ENCODE measurements around the gene SLF2.

GRCh38 chr10:100927266-100927665, 14.5 kb downstream of the SLF2 start:
- no peak for TF ChIP-seq CEBPB (IDR thresholded peaks at IDR 0.05)
- no peak for TF ChIP-seq REST (IDR thresholded peaks at IDR 0.05; ENCODE audit: low read depth)
- no peak for TF ChIP-seq CREB1 (IDR thresholded peaks at IDR 0.05; ENCODE audit: low read depth)
- no peak for TF ChIP-seq EP300 (IDR thresholded peaks at IDR 0.05; ENCODE audit: borderline replicate concordance)
- no peak for TF ChIP-seq USF1 (IDR thresholded peaks at IDR 0.05)
- no peak for TF ChIP-seq TAF1 (IDR thresholded peaks at IDR 0.05; ENCODE audit: low read depth)
- no peak for TF ChIP-seq YY1 (IDR thresholded peaks at IDR 0.05; ENCODE audit: low read depth)
- no peak for TF ChIP-seq MAX (IDR thresholded peaks at IDR 0.05)
- TF ChIP-seq TEAD4 (IDR thresholded peaks at IDR 0.05), result no peak
- TF ChIP-seq RAD21 (IDR thresholded peaks at IDR 0.05; ENCODE audit: low read depth), result no peak
- TF ChIP-seq NFIC (IDR thresholded peaks at IDR 0.05), result no peak
